Parathyroid adenoma (tissue), 2 donors: Measurements from ENCODE around the gene CLEC20A.

Experiments
- H2AFZ ChIP-seq: fragments of 300-600 bp; sonication (generic); one replicate; pipeline ENCODE4 v1.7.0; 2017; ENCODE audit warnings: antibody characterized with exemption, mild to moderate bottlenecking
- H3K27ac ChIP-seq: fragments of 300-600 bp; sonication (generic); one replicate; pipeline ENCODE4 v1.7.0; 2017
- H3K27me3 ChIP-seq: fragments of 300-600 bp; sonication (generic); one replicate; pipeline ENCODE4 v1.7.0; 2017; ENCODE audit warnings: low read length; ENCODE audit not compliant: control insufficient read depth, insufficient read depth
- H3K36me3 ChIP-seq: fragments of 300-600 bp; sonication (generic); one replicate; pipeline ENCODE4 v1.7.0; 2017; ENCODE audit warnings: low read length; ENCODE audit not compliant: control insufficient read depth, insufficient read depth
- H3K4me1 ChIP-seq: fragments of 300-600 bp; sonication (generic); one replicate; pipeline ENCODE4 v1.7.0; 2017; ENCODE audit warnings: control low read depth
- H3K4me2 ChIP-seq: fragments of 300-600 bp; sonication (generic); one replicate; pipeline ENCODE4 v1.7.0; 2017; ENCODE audit warnings: low read length
- H3K4me3 ChIP-seq: fragments of 300-600 bp; sonication (generic); one replicate; pipeline ENCODE4 v1.7.0; 2017; ENCODE audit warnings: low read depth, low read length
- H3K79me2 ChIP-seq: fragments of 300-600 bp; sonication (generic); one replicate; pipeline ENCODE4 v1.7.0; 2017; ENCODE audit warnings: control low read depth
- H3K9ac ChIP-seq: fragments of 300-600 bp; sonication (generic); one replicate; pipeline ENCODE4 v1.7.0; 2017; ENCODE audit warnings: mild to moderate bottlenecking
- H3K9me3 ChIP-seq: fragments of 300-600 bp; sonication (generic); one replicate; pipeline ENCODE4 v1.7.0; 2017; ENCODE audit warnings: low read length; ENCODE audit not compliant: control insufficient read depth
- TF ChIP-seq, protein P1 (sequence below): fragments of 300-600 bp; sonication (generic); IDR thresholded peaks from one replicate; pipeline ENCODE4 v1.7.0; 2017; ENCODE audit warnings: antibody characterized with exemption, mild to moderate bottlenecking
- donor health status: primary hyperparathyroidism.

CLEC20A gene

DNA sequence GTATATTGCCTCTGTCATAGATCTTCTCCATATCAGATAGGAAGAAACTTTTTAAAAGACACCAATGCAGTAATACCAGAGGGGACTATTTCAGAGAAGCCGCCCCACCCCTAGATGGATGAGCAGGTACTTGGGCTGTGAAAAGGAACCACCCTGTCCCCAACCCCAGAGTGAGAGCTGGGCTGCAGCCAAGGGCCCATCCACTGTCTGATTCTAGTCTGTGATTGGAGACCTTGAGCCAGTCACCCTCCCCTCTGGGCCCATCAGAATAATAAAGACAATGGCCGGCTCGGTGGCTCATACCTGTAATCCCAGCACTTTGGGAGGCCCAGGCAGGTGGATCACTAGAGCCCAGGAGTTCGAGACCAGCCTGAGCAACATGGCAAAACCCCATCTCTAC lies 5.0 kb downstream of the CLEC20A start:
- H2AFZ ChIP-seq = no peak overlapping the region
- no peak overlapping the region for H3K4me2 ChIP-seq
- no peaks in the 10 kb centered on the region for H3K4me1 ChIP-seq
- no peak overlapping the region for H3K27ac ChIP-seq
- TF ChIP-seq, protein P1, sequence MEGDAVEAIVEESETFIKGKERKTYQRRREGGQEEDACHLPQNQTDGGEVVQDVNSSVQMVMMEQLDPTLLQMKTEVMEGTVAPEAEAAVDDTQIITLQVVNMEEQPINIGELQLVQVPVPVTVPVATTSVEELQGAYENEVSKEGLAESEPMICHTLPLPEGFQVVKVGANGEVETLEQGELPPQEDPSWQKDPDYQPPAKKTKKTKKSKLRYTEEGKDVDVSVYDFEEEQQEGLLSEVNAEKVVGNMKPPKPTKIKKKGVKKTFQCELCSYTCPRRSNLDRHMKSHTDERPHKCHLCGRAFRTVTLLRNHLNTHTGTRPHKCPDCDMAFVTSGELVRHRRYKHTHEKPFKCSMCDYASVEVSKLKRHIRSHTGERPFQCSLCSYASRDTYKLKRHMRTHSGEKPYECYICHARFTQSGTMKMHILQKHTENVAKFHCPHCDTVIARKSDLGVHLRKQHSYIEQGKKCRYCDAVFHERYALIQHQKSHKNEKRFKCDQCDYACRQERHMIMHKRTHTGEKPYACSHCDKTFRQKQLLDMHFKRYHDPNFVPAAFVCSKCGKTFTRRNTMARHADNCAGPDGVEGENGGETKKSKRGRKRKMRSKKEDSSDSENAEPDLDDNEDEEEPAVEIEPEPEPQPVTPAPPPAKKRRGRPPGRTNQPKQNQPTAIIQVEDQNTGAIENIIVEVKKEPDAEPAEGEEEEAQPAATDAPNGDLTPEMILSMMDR = no peak
- no peaks in the 10 kb centered on the region for H3K27me3 ChIP-seq
- H3K79me2 ChIP-seq = no peaks in the 10 kb centered on the region
- no peaks in the 10 kb centered on the region for H3K36me3 ChIP-seq
- no peak overlapping the region for H3K9ac ChIP-seq
- H3K4me3 ChIP-seq = no peak overlapping the region
- no peaks in the 10 kb centered on the region for H3K9me3 ChIP-seq

DNA sequence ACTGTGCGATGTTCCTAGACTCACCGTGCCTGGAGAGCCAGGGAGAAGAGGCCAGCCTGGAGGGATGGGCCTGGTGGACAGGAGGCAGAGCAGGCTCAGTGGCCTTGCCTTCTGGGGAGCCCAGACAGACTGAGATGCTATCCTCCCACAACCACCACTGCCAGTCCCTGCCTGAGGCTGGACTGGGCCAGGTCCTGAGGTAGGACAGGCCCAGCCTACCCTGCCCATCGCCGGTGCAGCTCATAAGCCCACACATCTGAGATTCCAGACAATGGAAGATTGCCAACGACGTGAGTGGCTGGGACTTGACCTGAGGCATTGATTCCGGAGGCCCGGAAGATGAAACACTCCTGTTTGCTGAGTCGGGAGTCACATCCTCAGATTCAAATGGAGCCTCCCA lies 5.8 kb downstream of the CLEC20A start:
- H3K4me1 ChIP-seq = no peaks in the 10 kb centered on the region
- no peaks in the 10 kb centered on the region for H3K27me3 ChIP-seq
- no peak overlapping the region for H3K27ac ChIP-seq
- H2AFZ ChIP-seq = no peak overlapping the region
- H3K79me2 ChIP-seq = no peaks in the 10 kb centered on the region
- H3K9me3 ChIP-seq = no peaks in the 10 kb centered on the region
- H3K4me3 ChIP-seq = no peak overlapping the region
- no peak overlapping the region for H3K4me2 ChIP-seq
- H3K36me3 ChIP-seq = no peaks in the 10 kb centered on the region
- no peak overlapping the region for H3K9ac ChIP-seq
- TF ChIP-seq, protein P1 = no peak

DNA sequence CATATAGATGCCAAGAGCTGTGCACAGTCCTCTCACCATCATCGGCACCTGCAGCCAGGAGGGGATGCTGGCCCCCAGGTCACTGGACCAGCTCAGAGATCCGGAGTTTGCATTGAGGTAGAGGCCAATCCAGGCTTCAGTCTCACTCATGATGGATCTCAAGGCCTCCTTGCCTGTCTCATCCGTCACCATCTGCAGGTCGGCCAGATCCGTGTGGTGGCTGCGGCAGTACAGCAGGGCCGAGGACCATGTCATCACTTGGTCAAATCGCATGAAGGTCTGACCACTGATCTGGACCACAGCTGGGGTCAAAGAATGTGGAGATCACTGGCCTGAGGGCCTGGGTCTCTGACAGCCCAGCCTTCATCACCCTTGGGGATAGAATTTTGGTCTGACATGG lies 6.6 kb downstream of the CLEC20A start:
- H2AFZ ChIP-seq = no peak overlapping the region
- H3K36me3 ChIP-seq = no peaks in the 10 kb centered on the region
- H3K4me3 ChIP-seq = no peak overlapping the region
- no peaks in the 10 kb centered on the region for H3K79me2 ChIP-seq
- no peaks in the 10 kb centered on the region for H3K27me3 ChIP-seq
- H3K4me2 ChIP-seq = no peak overlapping the region
- H3K9ac ChIP-seq = no peak overlapping the region
- H3K9me3 ChIP-seq = no peaks in the 10 kb centered on the region
- TF ChIP-seq, protein P1 = no peak
- no peaks in the 10 kb centered on the region for H3K4me1 ChIP-seq
- H3K27ac ChIP-seq = no peak overlapping the region

DNA sequence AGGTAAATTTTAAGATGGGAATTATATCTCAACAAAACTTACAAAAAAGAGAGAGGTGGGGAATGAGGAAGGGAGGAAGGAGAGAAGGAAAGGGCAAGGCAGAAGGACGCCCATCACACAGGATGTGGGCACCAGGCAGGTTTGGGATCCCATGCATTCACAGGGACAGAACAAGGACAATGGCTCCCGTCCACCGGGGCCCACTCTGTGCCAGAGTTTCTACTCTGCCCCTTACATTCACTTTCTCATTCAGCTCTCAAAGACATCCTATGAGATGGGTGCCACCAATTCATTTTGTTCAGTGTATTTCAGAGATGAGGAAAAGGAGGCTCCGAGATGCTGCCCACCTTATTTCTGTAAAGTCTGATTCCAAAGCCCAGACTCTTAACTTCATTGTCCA lies 7.4 kb downstream of the CLEC20A start:
- Histone ChIP-seq H2AFZ (no peak overlapping the region), H3K27ac (no peak overlapping the region), H3K27me3 (no peaks in the 10 kb centered on the region), H3K36me3 (no peaks in the 10 kb centered on the region), H3K4me1 (no peaks in the 10 kb centered on the region), H3K4me3 (no peak overlapping the region), H3K4me2 (no peak overlapping the region), H3K9me3 (no peaks in the 10 kb centered on the region), H3K79me2 (no peaks in the 10 kb centered on the region), H3K9ac (no peak overlapping the region)
- TF ChIP-seq, protein P1 = no peak

DNA sequence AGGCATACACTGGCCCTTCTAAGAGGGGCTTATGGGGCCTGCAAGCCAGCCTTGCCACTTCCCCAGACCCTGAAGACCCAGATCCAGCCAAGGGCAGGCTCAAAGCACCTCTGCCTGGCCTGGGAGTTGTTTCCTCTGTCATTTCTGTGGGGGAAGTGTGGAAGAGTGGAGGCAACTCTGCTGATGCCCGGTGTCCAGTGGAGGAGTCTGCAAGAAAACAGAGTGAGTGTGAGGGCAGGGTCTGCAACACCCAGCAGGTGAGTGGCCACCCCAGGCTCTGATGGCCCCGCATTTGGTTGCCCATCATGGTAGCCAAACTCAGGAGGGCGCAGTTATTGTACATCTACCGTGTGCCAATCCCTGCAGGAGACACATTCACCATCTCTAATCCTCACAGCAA lies 8.4 kb downstream of the CLEC20A start:
- Histone ChIP-seq H2AFZ (no peak overlapping the region), H3K9ac (no peak overlapping the region), H3K9me3 (no peaks in the 10 kb centered on the region), H3K36me3 (no peaks in the 10 kb centered on the region), H3K27ac (no peak overlapping the region), H3K4me3 (no peak overlapping the region), H3K4me2 (no peak overlapping the region), H3K79me2 (no peaks in the 10 kb centered on the region), H3K27me3 (no peaks in the 10 kb centered on the region), H3K4me1 (no peaks in the 10 kb centered on the region)
- TF ChIP-seq, protein P1 = no peak
